Measurements from ENCODE around the gene UNG. TPM values are rescaled to one million over a fixed set of nuclear protein-coding genes. Genes with fewer than 3 reads are reported as not detected.
"Not testable (repeated sequence)": the region's sequence is repeated elsewhere in the genome, so short reads cannot be mapped to it uniquely, and the experiment has no call there.

Gene UNG
- total RNA-seq, 1 donor from 2014 or later: 13.3 TPM

GRCh38 chr12:109053382-109054123 lies 43.8 kb upstream of the UNG start:
- ATAC-seq (ENCODE audit: low read depth) (peak; percentile 43), DNase-seq (no peak)
- peak overlapping the region; percentile 86 for H3K27ac Mint-ChIP-seq
- H3K4me3 Mint-ChIP-seq: peak overlapping the region; percentile 85
- TF ChIP-seq CTCF (IDR thresholded peaks at IDR 0.05): no peak
- H3K9me3 Mint-ChIP-seq: no peaks in the 10 kb centered on the region
- intact Hi-C loops (cut with micrococcal nuclease): loop anchor here (2.0 to 5.0 kb wide), 5 partner anchors 104 to 491 kb away; partner anchors contain the start of genes CORO1C, ISCU, KCTD10 and UBE3B
- peaks cover 22% of the 10 kb centered on the region for H3K4me1 Mint-ChIP-seq
- H3K27me3 Mint-ChIP-seq: no peaks in the 10 kb centered on the region
- CTCF ChIA-PET: no interaction called here
- peaks cover 21% of the 10 kb centered on the region for H3K36me3 Mint-ChIP-seq (ENCODE audit: low read depth)
- POLR2A ChIA-PET: interaction anchor here (0.6 to 1.8 kb wide), 3 partner anchors 45 to 571 kb away, joined by 3 to 5 read pairs (median 4); no protein-coding TSS in a partner anchor

GRCh38 chr12:109054124-109054513 lies 43.3 kb upstream of the UNG start:
- DNase-seq; H3K27me3 Mint-ChIP-seq; ATAC-seq (ENCODE audit: low read depth); CTCF ChIA-PET; H3K9me3 Mint-ChIP-seq: not testable (repeated sequence)
- Mint-ChIP-seq H3K27ac (peak overlapping the region; percentile 86), H3K4me1 (peaks cover 22% of the 10 kb centered on the region), H3K4me3 (peak overlapping the region; percentile 85), H3K36me3 (ENCODE audit: low read depth) (peaks cover 23% of the 10 kb centered on the region)
- POLR2A ChIA-PET: interaction anchor here (0.6 to 0.7 kb wide), 2 partner anchors 44 to 58 kb away, joined by 3 to 5 read pairs; no protein-coding TSS in a partner anchor
- intact Hi-C loops (cut with micrococcal nuclease): loop anchor here (5.0 kb wide), 2 partner anchors 103 to 423 kb away; partner anchors contain the start of genes KCTD10 and UBE3B

GRCh38 chr12:109054520-109054919 lies 42.9 kb upstream of the UNG start:
- ChIA-PET CTCF (no interaction called here), POLR2A (interaction anchor here (0.6 kb wide), 1 partner anchor 57 kb away, joined by 3 read pairs; no protein-coding TSS in a partner anchor)
- no peak overlapping the region for H3K27ac Mint-ChIP-seq
- DNase-seq: no peak
- no peak for ATAC-seq (ENCODE audit: low read depth)
- no peaks in the 10 kb centered on the region for H3K9me3 Mint-ChIP-seq
- intact Hi-C loops (cut with micrococcal nuclease): loop anchor here (5.0 kb wide), 2 partner anchors 103 to 423 kb away; partner anchors contain the start of genes KCTD10 and UBE3B
- peaks cover 23% of the 10 kb centered on the region for H3K36me3 Mint-ChIP-seq (ENCODE audit: low read depth)
- peaks cover 22% of the 10 kb centered on the region for H3K4me1 Mint-ChIP-seq
- H3K27me3 Mint-ChIP-seq: no peaks in the 10 kb centered on the region
- H3K4me3 Mint-ChIP-seq: no peak overlapping the region
- TF ChIP-seq CTCF (IDR thresholded peaks at IDR 0.05): no peak

GRCh38 chr12:109056891-109057290 lies 40.5 kb upstream of the UNG start:
- Mint-ChIP-seq H3K9me3 (no peaks in the 10 kb centered on the region), H3K4me3 (no peak overlapping the region), H3K36me3 (ENCODE audit: low read depth) (peaks cover 31% of the 10 kb centered on the region), H3K4me1 (peaks cover 19% of the 10 kb centered on the region), H3K27ac (no peak overlapping the region), H3K27me3 (no peaks in the 10 kb centered on the region)
- intact Hi-C loops (cut with micrococcal nuclease): no loop called here
- ChIA-PET POLR2A (no interaction called here), CTCF (no interaction called here)
- ATAC-seq (ENCODE audit: low read depth) (no peak), DNase-seq (no peak)
- TF ChIP-seq CTCF (IDR thresholded peaks at IDR 0.05): no peak

GRCh38 chr12:109057376-109057775 lies 40.0 kb upstream of the UNG start:
- POLR2A ChIA-PET: no interaction called here
- no peak for TF ChIP-seq CTCF (IDR thresholded peaks at IDR 0.05)
- Mint-ChIP-seq H3K27me3 (no peaks in the 10 kb centered on the region), H3K9me3 (no peaks in the 10 kb centered on the region), H3K36me3 (ENCODE audit: low read depth) (peaks cover 30% of the 10 kb centered on the region), H3K4me1 (peaks cover 15% of the 10 kb centered on the region), H3K4me3 (no peak overlapping the region), H3K27ac (no peak overlapping the region)
- CTCF ChIA-PET: no interaction called here
- ATAC-seq (ENCODE audit: low read depth): no peak
- DNase-seq: no peak
- intact Hi-C loops (cut with micrococcal nuclease): no loop called here

Data from activated B cell treated with CpG ODN at 0.5 μM for 24 hours (primary cell).